Gastroesophageal sphincter (tissue), 3 donors: ENCODE results near the gene COL2A1.

ENCODE experiments used
- CTCF ChIP-seq, 4 experiments: fragments of 200-600 bp in 2 of 4; fragments of 450-650 bp in 2 of 4; sonication (generic) in 1 of 4; IDR thresholded peaks; one replicate each; pipeline ENCODE4 v1.5.1; 2017 to 2019; ENCODE audit warnings: antibody characterized with exemption in 4 of 4, mild to moderate bottlenecking in 2 of 4, moderate library complexity in 2 of 4
- POLR2A ChIP-seq, 2 donors: fragments of 450-650 bp; IDR thresholded peaks; one replicate each; pipeline ENCODE4 v1.6.1; 2017; ENCODE audit warnings: antibody characterized with exemption in 2 of 2, mild to moderate bottlenecking in 2 of 2, moderate library complexity in 1 of 2
- POLR2AphosphoS5 ChIP-seq: sonication (generic); formaldehyde crosslinking; IDR thresholded peaks from one replicate; pipeline ENCODE4 v1.6.1; 2017; ENCODE audit warnings: antibody characterized with exemption

GRCh38 chr12:48007206-48007605, 2.9 kb upstream of the COL2A1 start:
- no peak for TF ChIP-seq CTCF (IDR thresholded peaks at IDR 0.05)
- TF ChIP-seq POLR2AphosphoS5 = no peak
- no peak for TF ChIP-seq POLR2A (IDR thresholded peaks at IDR 0.05)
